Measurements from ENCODE around the gene JSRP1.

JSRP1 gene

GRCh38 chr19:2228157-2229030, 27.8 kb downstream of the JSRP1 start:
- Histone ChIP-seq H3K4me1 (ENCODE audit: insufficient read depth, poor library complexity, severe bottlenecking) (no peaks in the 10 kb centered on the region), H3K4me3 (ENCODE audit: severe bottlenecking) (no peak overlapping the region), H3K36me3 (ENCODE audit: low read depth) (peaks cover 43% of the 10 kb centered on the region), H3K27ac (ENCODE audit: poor library complexity, severe bottlenecking) (no peak overlapping the region), H3K9me3 (ENCODE audit: severe bottlenecking) (no peaks in the 10 kb centered on the region), H3K27me3 (ENCODE audit: insufficient read depth, poor library complexity, severe bottlenecking) (no peaks in the 10 kb centered on the region)
- TF ChIP-seq CTCF (IDR thresholded peaks at IDR 0.05; ENCODE audit: poor library complexity, severe bottlenecking) = no peak
- no peak for DNase-seq (ENCODE audit: low spot score)
- ATAC-seq (ENCODE audit: low read depth) = no peak

- no peaks in the 10 kb centered on the region for H3K27me3 ChIP-seq (ENCODE audit: insufficient read depth, poor library complexity, severe bottlenecking)
- H3K4me1 ChIP-seq (ENCODE audit: insufficient read depth, poor library complexity, severe bottlenecking) = no peaks in the 10 kb centered on the region
- DNase-seq (ENCODE audit: low spot score) (no peak), ATAC-seq (ENCODE audit: low read depth) (no peak)
- H3K27ac ChIP-seq (ENCODE audit: poor library complexity, severe bottlenecking) = no peak overlapping the region
- TF ChIP-seq CTCF (IDR thresholded peaks at IDR 0.05; ENCODE audit: poor library complexity, severe bottlenecking) = no peak
- no peak overlapping the region for H3K4me3 ChIP-seq (ENCODE audit: severe bottlenecking)
- no peaks in the 10 kb centered on the region for H3K9me3 ChIP-seq (ENCODE audit: severe bottlenecking)
- H3K36me3 ChIP-seq (ENCODE audit: low read depth) = peaks cover 37% of the 10 kb centered on the region
Observed at GRCh38 chr19:2227415-2228156, 28.6 kb downstream of the JSRP1 start.

DNA sequence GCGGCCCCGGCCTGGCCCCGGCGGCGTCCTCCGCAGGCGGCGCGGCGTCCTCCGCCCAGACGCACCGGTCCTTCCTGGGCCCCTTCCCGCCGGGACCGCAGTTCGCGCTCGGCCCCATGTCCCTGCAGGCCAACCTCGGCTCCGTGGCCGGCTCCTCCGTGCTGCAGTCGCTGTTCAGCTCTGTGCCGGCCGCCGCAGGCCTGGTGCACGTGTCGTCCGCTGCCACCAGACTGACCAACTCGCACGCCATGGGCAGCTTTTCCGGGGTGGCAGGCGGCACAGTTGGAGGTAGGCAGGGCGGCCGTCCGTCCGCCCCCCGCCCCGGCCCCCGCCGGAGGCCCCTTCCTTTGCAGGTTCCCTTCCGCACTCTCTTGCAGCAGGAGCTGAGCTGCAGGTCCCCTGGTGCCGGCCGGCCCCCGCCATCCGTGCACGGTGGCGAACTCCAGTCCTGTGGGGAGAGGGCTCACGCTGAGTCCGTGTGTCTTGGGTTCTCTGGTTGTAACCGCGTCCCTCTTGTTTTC, 29.3 kb downstream of the JSRP1 start:
- no peak overlapping the region for H3K27ac ChIP-seq (ENCODE audit: poor library complexity, severe bottlenecking)
- no peaks in the 10 kb centered on the region for H3K9me3 ChIP-seq (ENCODE audit: severe bottlenecking)
- no peak for TF ChIP-seq CTCF (IDR thresholded peaks at IDR 0.05; ENCODE audit: poor library complexity, severe bottlenecking)
- DNase-seq (ENCODE audit: low spot score) = no peak
- peaks cover 41% of the 10 kb centered on the region for H3K36me3 ChIP-seq (ENCODE audit: low read depth)
- no peaks in the 10 kb centered on the region for H3K27me3 ChIP-seq (ENCODE audit: insufficient read depth, poor library complexity, severe bottlenecking)
- ATAC-seq (ENCODE audit: low read depth) = no peak
- no peaks in the 10 kb centered on the region for H3K4me1 ChIP-seq (ENCODE audit: insufficient read depth, poor library complexity, severe bottlenecking)
- no peak overlapping the region for H3K4me3 ChIP-seq (ENCODE audit: severe bottlenecking)

DNA sequence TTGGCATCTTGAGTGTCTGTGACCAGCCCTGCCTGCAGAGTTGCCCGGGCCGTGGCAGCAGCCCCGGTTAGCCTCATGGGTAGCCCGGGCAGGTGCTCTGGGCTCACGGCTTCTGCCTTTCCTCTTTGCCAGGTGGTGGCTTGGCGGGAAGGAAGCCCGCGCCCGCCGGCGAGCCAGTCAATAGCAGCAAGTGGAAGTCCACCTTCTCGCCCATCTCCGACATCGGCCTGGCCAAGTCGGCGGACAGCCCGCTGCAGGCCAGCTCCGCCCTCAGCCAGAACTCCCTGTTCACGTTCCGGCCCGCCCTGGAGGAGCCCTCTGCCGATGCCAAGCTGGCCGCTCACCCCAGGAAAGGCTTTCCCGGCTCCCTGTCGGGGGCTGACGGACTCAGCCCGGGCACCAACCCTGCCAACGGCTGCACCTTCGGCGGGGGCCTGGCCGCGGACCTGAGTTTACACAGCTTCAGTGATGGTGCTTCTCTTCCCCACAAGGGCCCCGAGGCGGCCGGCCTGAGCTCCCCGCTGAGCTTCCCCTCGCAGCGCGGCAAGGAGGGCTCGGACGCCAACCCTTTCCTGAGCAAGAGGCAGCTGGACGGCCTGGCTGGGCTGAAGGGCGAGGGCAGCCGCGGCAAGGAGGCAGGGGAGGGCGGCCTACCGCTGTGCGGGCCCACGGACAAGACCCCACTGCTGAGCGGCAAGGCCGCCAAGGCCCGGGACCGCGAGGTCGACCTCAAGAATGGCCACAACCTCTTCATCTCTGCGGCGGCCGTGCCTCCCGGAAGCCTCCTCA, 30.0 kb downstream of the JSRP1 start:
- DNase-seq (ENCODE audit: low spot score) = no peak
- Histone ChIP-seq H3K27me3 (ENCODE audit: insufficient read depth, poor library complexity, severe bottlenecking) (no peaks in the 10 kb centered on the region), H3K27ac (ENCODE audit: poor library complexity, severe bottlenecking) (no peak overlapping the region), H3K4me3 (ENCODE audit: severe bottlenecking) (no peak overlapping the region), H3K4me1 (ENCODE audit: insufficient read depth, poor library complexity, severe bottlenecking) (no peaks in the 10 kb centered on the region), H3K36me3 (ENCODE audit: low read depth) (peaks cover 43% of the 10 kb centered on the region), H3K9me3 (ENCODE audit: severe bottlenecking) (no peaks in the 10 kb centered on the region)
- TF ChIP-seq CTCF (IDR thresholded peaks at IDR 0.05; ENCODE audit: poor library complexity, severe bottlenecking) = no peak
- no peak for ATAC-seq (ENCODE audit: low read depth)

Measured in RWPE2 (cell line).